NT2/D1 (cell line): ENCODE data around the gene PORCN.

Experiments
- DNase-seq: peaks from one replicate; pipeline ENCODE4 v3.0.0-alpha.2; 2011; ENCODE audit warnings: low read depth, low spot score
- H3K27me3 ChIP-seq: 2 replicates; pipeline ENCODE4 v1.6.0; 2011; ENCODE audit warnings: mild to moderate bottlenecking; ENCODE audit not compliant: insufficient read length, insufficient read depth
- H3K36me3 ChIP-seq: 2 replicates; pipeline ENCODE4 v1.6.1; 2011; ENCODE audit warnings: mild to moderate bottlenecking, low read length, mixed read lengths; ENCODE audit not compliant: insufficient read depth, insufficient read length
- H3K4me1 ChIP-seq: 2 replicates; pipeline ENCODE4 v1.5.1; 2011; ENCODE audit not compliant: insufficient read depth, insufficient read length
- H3K4me3 ChIP-seq: 2 replicates; pipeline ENCODE4 v1.5.1; 2011; ENCODE audit warnings: low read depth; ENCODE audit not compliant: insufficient read length
- H3K9ac ChIP-seq: 2 replicates; pipeline ENCODE4 v1.6.0; 2011; ENCODE audit warnings: low read depth; ENCODE audit not compliant: insufficient read length
- H3K9me3 ChIP-seq: 2 replicates; pipeline ENCODE4 v1.5.1; 2011; ENCODE audit warnings: mild to moderate bottlenecking, low read length; ENCODE audit not compliant: insufficient read depth
- SUZ12 ChIP-seq: IDR thresholded peaks from 2 replicates; pipeline ENCODE4 v1.6.1; 2011; ENCODE audit not compliant: insufficient read length, insufficient read depth; ENCODE audit errors: extremely low read depth
- YY1 ChIP-seq: IDR thresholded peaks from 2 replicates; pipeline ENCODE4 v1.6.1; 2011; ENCODE audit not compliant: insufficient read length, insufficient read depth
- ZNF274 ChIP-seq: IDR thresholded peaks from 2 replicates; pipeline ENCODE4 v1.6.1; 2011; ENCODE audit warnings: mild to moderate bottlenecking, low read depth, low read length

PORCN gene

GRCh38 chrX:48477960-48478755 is 30.6 kb upstream of the PORCN start:
- no peaks in the 10 kb centered on the region for H3K9me3 ChIP-seq
- H3K36me3 ChIP-seq, result peaks cover 55% of the 10 kb centered on the region
- no peak overlapping the region for H3K4me3 ChIP-seq
- TF ChIP-seq SUZ12 (no peak), ZNF274 (no peak), YY1 (no peak)
- DNase-seq, result no peak
- H3K9ac ChIP-seq, result no peak overlapping the region
- no peaks in the 10 kb centered on the region for H3K27me3 ChIP-seq
- peaks cover 6% of the 10 kb centered on the region for H3K4me1 ChIP-seq

- Histone ChIP-seq H3K4me3 (no peak overlapping the region), H3K36me3 (peaks cover 59% of the 10 kb centered on the region), H3K4me1 (peaks cover 4% of the 10 kb centered on the region), H3K9me3 (no peaks in the 10 kb centered on the region), H3K27me3 (no peaks in the 10 kb centered on the region), H3K9ac (no peak overlapping the region)
- TF ChIP-seq YY1 (no peak), SUZ12 (no peak), ZNF274 (no peak)
- no peak for DNase-seq
These were observed 30.0 kb upstream of the PORCN start for GRCh38 chrX:48478806-48479205.

- H3K9ac ChIP-seq, result no peak overlapping the region
- TF ChIP-seq SUZ12 (no peak), ZNF274 (no peak), YY1 (no peak)
- no peaks in the 10 kb centered on the region for H3K27me3 ChIP-seq
- DNase-seq, result no peak
- H3K4me1 ChIP-seq, result peaks cover 3% of the 10 kb centered on the region
- H3K9me3 ChIP-seq, result no peaks in the 10 kb centered on the region
- no peak overlapping the region for H3K4me3 ChIP-seq
- peaks cover 67% of the 10 kb centered on the region for H3K36me3 ChIP-seq
These were observed 28.6 kb upstream of the PORCN start for GRCh38 chrX:48480142-48480541.

GRCh38 chrX:48480583-48480982 is 28.2 kb upstream of the PORCN start:
- no peak overlapping the region for H3K4me3 ChIP-seq
- H3K9me3 ChIP-seq, result no peaks in the 10 kb centered on the region
- H3K4me1 ChIP-seq, result peaks cover 3% of the 10 kb centered on the region
- H3K9ac ChIP-seq, result no peak overlapping the region
- TF ChIP-seq YY1 (no peak), ZNF274 (no peak), SUZ12 (no peak)
- DNase-seq, result no peak
- no peaks in the 10 kb centered on the region for H3K27me3 ChIP-seq
- peaks cover 71% of the 10 kb centered on the region for H3K36me3 ChIP-seq

- no peak for DNase-seq
- no peaks in the 10 kb centered on the region for H3K27me3 ChIP-seq
- no peak for TF ChIP-seq YY1
- TF ChIP-seq ZNF274, result no peak
- TF ChIP-seq SUZ12, result no peak
- no peak overlapping the region for H3K4me3 ChIP-seq
- peaks cover 84% of the 10 kb centered on the region for H3K36me3 ChIP-seq
- H3K9ac ChIP-seq, result no peak overlapping the region
- no peaks in the 10 kb centered on the region for H3K4me1 ChIP-seq
- no peaks in the 10 kb centered on the region for H3K9me3 ChIP-seq
These were observed 26.3 kb upstream of the PORCN start for GRCh38 chrX:48482526-48482925.

GRCh38 chrX:48487362-48487798 is 21.4 kb upstream of the PORCN start:
- no peak overlapping the region for H3K9ac ChIP-seq

GRCh38 chrX:48488034-48488433 is 20.8 kb upstream of the PORCN start:
- Histone ChIP-seq H3K9ac (no peak overlapping the region), H3K4me1 (no peaks in the 10 kb centered on the region), H3K36me3 (peaks cover 37% of the 10 kb centered on the region), H3K9me3 (no peaks in the 10 kb centered on the region; the same call in 1 of the 2 replicates), H3K4me3 (no peak overlapping the region), H3K27me3 (no peaks in the 10 kb centered on the region)
- TF ChIP-seq SUZ12 (no peak), ZNF274 (no peak), YY1 (no peak)
- no peak for DNase-seq

More at GRCh38 chrX:48487362-48487798, 21.4 kb upstream of the PORCN start:
- DNase-seq, result no peak
- no peak overlapping the region for H3K4me3 ChIP-seq
- no peaks in the 10 kb centered on the region; the same call in 1 of the 2 replicates for H3K9me3 ChIP-seq
- no peaks in the 10 kb centered on the region for H3K4me1 ChIP-seq
- TF ChIP-seq ZNF274 (no peak), YY1 (no peak), SUZ12 (no peak)
- H3K27me3 ChIP-seq, result no peaks in the 10 kb centered on the region
- H3K36me3 ChIP-seq, result peaks cover 44% of the 10 kb centered on the region

GRCh38 chrX:48489296-48489695 is 19.5 kb upstream of the PORCN start:
- Histone ChIP-seq H3K9ac (no peak overlapping the region), H3K4me3 (no peak overlapping the region), H3K4me1 (no peaks in the 10 kb centered on the region), H3K27me3 (no peaks in the 10 kb centered on the region), H3K9me3 (no peaks in the 10 kb centered on the region; the same call in 1 of the 2 replicates), H3K36me3 (peaks cover 30% of the 10 kb centered on the region)
- no peak for DNase-seq
- TF ChIP-seq SUZ12, result no peak
- TF ChIP-seq YY1, result no peak
- TF ChIP-seq ZNF274, result no peak
